HFF-Myc (cell line): Measurements from ENCODE around the gene COX7A2.

Source experiments
- DNase-seq: peaks from one replicate; pipeline ENCODE4 v3.0.0-alpha.2; 2011; ENCODE audit warnings: low read depth; ENCODE audit errors: extremely low read depth
- H3K4me3 ChIP-seq: replicated peaks from 2 replicates; pipeline ENCODE4 v1.5.1; 2011; ENCODE audit warnings: low read depth, mild to moderate bottlenecking, control low read depth, low read length
- TF ChIP-seq, protein P1 (sequence below): IDR thresholded peaks from 2 replicates; pipeline ENCODE4 v1.5.1; 2012; ENCODE audit warnings: mild to moderate bottlenecking, low read depth, low read length, control low read depth; ENCODE audit errors: missing control alignments

COX7A2 gene

DNA sequence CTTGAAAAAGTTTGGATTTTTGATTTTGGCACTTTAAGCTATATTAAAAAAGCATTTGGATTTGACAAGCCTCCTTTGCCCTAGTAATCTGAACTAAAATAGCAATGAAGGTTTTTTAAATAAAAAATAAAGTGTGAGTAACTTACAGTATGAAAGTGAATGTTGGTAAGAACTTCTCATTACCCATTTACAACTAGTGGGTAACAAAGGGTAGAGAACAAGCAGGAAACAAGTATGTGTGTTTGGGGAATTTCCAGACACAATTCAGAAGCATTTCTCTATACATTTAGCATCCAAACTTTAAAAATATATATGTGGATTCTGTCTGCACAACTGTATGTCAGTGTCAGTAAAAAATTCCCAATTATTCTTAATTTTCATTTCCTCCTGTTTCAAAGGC, 38.1 kb upstream of the COX7A2 start:
- TF ChIP-seq, protein P1, sequence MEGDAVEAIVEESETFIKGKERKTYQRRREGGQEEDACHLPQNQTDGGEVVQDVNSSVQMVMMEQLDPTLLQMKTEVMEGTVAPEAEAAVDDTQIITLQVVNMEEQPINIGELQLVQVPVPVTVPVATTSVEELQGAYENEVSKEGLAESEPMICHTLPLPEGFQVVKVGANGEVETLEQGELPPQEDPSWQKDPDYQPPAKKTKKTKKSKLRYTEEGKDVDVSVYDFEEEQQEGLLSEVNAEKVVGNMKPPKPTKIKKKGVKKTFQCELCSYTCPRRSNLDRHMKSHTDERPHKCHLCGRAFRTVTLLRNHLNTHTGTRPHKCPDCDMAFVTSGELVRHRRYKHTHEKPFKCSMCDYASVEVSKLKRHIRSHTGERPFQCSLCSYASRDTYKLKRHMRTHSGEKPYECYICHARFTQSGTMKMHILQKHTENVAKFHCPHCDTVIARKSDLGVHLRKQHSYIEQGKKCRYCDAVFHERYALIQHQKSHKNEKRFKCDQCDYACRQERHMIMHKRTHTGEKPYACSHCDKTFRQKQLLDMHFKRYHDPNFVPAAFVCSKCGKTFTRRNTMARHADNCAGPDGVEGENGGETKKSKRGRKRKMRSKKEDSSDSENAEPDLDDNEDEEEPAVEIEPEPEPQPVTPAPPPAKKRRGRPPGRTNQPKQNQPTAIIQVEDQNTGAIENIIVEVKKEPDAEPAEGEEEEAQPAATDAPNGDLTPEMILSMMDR, result no peak
- DNase-seq, result no peak
- peak overlapping the region; percentile 69 for H3K4me3 ChIP-seq

DNA sequence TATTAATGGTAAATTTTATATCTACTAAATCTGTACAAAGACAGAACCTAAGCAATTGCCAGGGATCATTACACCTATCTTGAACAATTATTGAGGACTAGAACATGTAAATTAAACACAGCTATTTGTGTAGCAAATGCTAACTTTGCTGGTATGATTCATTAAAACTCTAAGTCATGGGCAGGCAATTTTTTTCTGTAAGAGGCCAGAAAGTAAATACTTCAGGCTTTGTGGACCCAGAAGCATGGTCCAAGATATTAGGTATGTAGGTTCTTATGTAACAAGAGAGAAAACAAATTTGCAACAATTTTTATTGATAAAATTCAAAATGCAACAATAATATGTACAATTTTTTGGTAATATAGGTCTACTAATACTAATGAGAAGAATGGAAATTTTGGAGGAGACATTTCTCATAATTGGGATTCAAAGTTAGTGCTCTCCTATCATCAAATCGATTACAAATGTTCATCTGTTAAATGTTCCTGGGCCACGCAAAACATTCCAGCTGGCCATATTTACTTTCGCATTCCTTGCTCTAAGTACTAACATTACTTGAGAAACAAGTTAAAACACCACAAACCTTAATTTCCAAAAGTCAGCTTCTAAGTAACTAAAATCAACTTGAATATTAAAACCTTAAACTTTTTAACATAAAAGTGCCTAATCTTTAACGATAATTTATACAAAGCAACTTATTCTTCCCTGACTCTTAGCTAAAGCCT, 36.7 kb upstream of the COX7A2 start:
- no peak for DNase-seq
- H3K4me3 ChIP-seq, result peak overlapping the region; percentile 69; the same call in 1 of the 2 replicates
- TF ChIP-seq, protein P1, result no peak

DNA sequence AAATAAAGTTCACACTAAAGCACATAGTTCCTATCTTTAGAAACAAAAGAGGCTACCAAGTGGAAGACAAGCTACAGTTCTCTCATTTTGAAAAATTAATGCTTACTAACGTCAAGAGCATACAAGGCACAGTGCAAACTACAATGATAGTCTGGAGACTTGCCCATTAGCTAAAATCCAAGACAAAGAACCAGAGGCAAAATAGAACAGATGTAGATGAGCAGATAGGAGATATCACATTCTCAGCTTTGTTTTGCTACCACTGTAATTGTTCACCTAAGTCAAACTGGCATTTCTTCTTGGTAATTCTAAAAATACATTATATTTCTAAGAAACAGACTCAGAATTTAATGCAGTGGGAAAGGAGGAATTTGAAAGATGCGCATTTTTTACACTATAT, 35.8 kb upstream of the COX7A2 start:
- no peak overlapping the region for H3K4me3 ChIP-seq
- TF ChIP-seq, protein P1, result no peak
- DNase-seq, result no peak

DNA sequence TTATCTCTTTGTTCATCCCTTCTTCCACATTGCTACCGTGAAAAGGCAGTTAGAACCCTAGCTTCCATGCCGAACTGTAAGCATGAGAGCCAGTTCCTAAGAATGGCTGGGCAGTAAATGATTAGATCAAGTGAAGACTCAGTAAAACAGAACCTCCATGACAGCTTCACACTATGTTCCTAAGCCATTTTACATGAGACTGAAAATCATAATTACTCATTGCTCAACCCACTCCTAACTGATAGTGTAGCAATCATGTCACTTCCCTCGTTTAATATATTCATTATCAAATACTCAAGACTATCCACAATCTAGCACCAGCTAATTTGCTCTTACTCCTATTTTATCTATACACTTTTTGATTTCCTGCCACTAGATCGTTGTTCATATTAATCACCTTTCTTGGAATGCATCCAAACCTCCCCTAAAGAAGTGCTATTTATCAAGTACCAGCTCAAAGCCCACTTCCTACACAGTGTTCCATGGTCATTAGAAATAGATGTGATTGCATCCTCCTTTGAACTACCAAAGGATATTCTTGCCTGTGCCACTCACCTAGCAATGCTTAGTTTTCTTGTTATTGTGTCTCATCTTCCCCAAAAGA, 35.0 kb upstream of the COX7A2 start:
- H3K4me3 ChIP-seq, result no peak overlapping the region
- TF ChIP-seq, protein P1, result no peak

DNA sequence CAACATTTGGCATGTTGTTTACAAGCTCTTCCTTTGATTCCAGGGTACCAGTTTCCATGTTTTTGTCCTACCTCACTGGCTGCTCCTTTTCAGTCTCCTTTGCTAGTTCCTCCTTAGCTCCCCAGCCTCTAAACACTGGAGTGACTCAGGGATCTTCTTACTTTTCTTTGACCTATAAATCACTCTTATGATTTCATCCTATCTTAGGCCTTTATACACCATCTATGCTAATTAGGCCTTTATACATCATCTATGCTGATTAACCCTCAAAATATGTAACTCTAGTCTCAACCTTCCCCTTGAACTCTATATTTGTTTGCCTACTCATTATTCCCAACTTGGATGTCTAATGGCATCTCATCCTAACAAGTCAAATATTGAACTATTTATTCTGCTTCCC, 31.5 kb upstream of the COX7A2 start:
- H3K4me3 ChIP-seq, result no peak overlapping the region
- DNase-seq, result peak; percentile 60
- TF ChIP-seq, protein P1, result no peak

More for the DNA sequence above, 35.0 kb upstream of the COX7A2 start:
- no peak for DNase-seq

DNA sequence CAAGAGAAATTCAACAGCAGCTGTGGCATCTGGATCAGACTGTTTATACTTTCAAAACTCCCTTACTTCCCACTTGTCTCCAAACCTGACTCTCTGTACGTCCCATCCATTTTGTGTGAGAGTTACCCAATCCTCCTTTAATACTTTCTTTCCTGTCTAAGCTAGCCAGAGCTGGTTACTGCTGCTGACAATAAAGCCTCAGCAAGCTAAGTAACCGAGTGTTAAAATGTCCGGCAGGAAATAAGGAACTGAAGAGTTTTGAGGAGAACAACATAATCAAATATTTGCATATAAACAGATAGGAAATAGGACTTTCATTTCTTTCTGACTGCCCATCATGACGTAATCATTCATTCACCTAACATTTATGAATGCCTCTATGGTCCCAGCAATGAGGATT, 29.4 kb upstream of the COX7A2 start:
- no peak for DNase-seq
- TF ChIP-seq, protein P1, result no peak
- H3K4me3 ChIP-seq, result no peak overlapping the region
